GM12891 (cell line): Measurements from ENCODE around the gene PTPRR.

Experiments used
- DNase-seq: peaks from one replicate; pipeline ENCODE4 v3.0.0; 2011; ENCODE audit warnings: low spot score; ENCODE audit not compliant: insufficient read length
- FAIRE-seq: peaks from 2 replicates; lab custom pipeline; 2011; peaks lifted over from hg19 to GRCh38; lab: Jason Lieb, UNC
- PAX5 ChIP-seq: IDR thresholded peaks from 2 replicates; pipeline ENCODE4 v1.6.1; 2011; ENCODE audit warnings: low read length, moderate library complexity, mild to moderate bottlenecking; ENCODE audit not compliant: insufficient read depth, severe bottlenecking
- POLR2A ChIP-seq: IDR thresholded peaks from 2 replicates; pipeline ENCODE4 v1.6.1; 2011; ENCODE audit warnings: low read depth, low read length, control low read depth
- POLR2AphosphoS5 ChIP-seq: IDR thresholded peaks from 2 replicates; pipeline ENCODE4 v1.6.1; 2011; ENCODE audit warnings: low read depth, low read length, control low read depth
- POU2F2 ChIP-seq: IDR thresholded peaks from 2 replicates; pipeline ENCODE4 v1.6.1; 2011; ENCODE audit warnings: low read depth, mild to moderate bottlenecking, control low read depth, low read length, moderate library complexity
- SPI1 ChIP-seq: IDR thresholded peaks from 2 replicates; pipeline ENCODE4 v1.6.1; 2011; ENCODE audit warnings: low read depth, low read length, control low read depth
- TAF1 ChIP-seq: IDR thresholded peaks from 2 replicates; pipeline ENCODE4 v1.6.1; 2011; ENCODE audit warnings: low read depth, low read length, control low read depth

Gene PTPRR

GRCh38 chr12:70880744-70881143 lies 39.8 kb downstream of the PTPRR start:
- DNase-seq (no peak), FAIRE-seq (no peak)
- TF ChIP-seq TAF1 (no peak), SPI1 (no peak), PAX5 (no peak), POLR2A (no peak), POU2F2 (no peak), POLR2AphosphoS5 (no peak)

- FAIRE-seq (no peak), DNase-seq (no peak)
- TF ChIP-seq POU2F2 (no peak), SPI1 (no peak), POLR2A (no peak), PAX5 (no peak), TAF1 (no peak), POLR2AphosphoS5 (no peak)
Observed at GRCh38 chr12:70876952-70877351, 43.6 kb downstream of the PTPRR start.

- DNase-seq (no peak), FAIRE-seq (no peak)
- TF ChIP-seq POU2F2 (no peak), POLR2AphosphoS5 (no peak), POLR2A (no peak), TAF1 (no peak), SPI1 (no peak), PAX5 (no peak)
Observed at GRCh38 chr12:70875628-70876027, 44.9 kb downstream of the PTPRR start.

GRCh38 chr12:70854881-70855568 lies 65.5 kb downstream of the PTPRR start:
- TF ChIP-seq SPI1 (no peak), PAX5 (no peak), POU2F2 (no peak), POLR2A (no peak), TAF1 (no peak), POLR2AphosphoS5 (no peak)
- DNase-seq: no peak
- FAIRE-seq: no peak

GRCh38 chr12:70854138-70854537 lies 66.4 kb downstream of the PTPRR start:
- TF ChIP-seq POLR2A (no peak), PAX5 (no peak), TAF1 (no peak), SPI1 (no peak), POLR2AphosphoS5 (no peak), POU2F2 (no peak)
- DNase-seq (no peak), FAIRE-seq (no peak)

GRCh38 chr12:70853326-70853725 lies 67.2 kb downstream of the PTPRR start:
- FAIRE-seq (no peak), DNase-seq (no peak)
- no peak for TF ChIP-seq PAX5
- TF ChIP-seq POLR2A: no peak
- no peak for TF ChIP-seq TAF1
- TF ChIP-seq POU2F2: no peak
- no peak for TF ChIP-seq POLR2AphosphoS5
- no peak for TF ChIP-seq SPI1

- no peak for FAIRE-seq
- DNase-seq: no peak
- TF ChIP-seq TAF1: no peak
- no peak for TF ChIP-seq SPI1
- TF ChIP-seq POU2F2: no peak
- TF ChIP-seq PAX5: no peak
- TF ChIP-seq POLR2A: no peak
- no peak for TF ChIP-seq POLR2AphosphoS5
Observed at GRCh38 chr12:70852416-70853150, 68.0 kb downstream of the PTPRR start.

GRCh38 chr12:70849265-70849960 lies 71.1 kb downstream of the PTPRR start:
- FAIRE-seq: no peak
- DNase-seq: no peak
- no peak for TF ChIP-seq SPI1
- TF ChIP-seq POLR2A: no peak
- no peak for TF ChIP-seq TAF1
- TF ChIP-seq POU2F2: no peak
- TF ChIP-seq POLR2AphosphoS5: no peak

- FAIRE-seq (no peak), DNase-seq (no peak)
Observed at GRCh38 chr12:70847871-70848270, 72.7 kb downstream of the PTPRR start.

More at GRCh38 chr12:70847871-70848270, 72.7 kb downstream of the PTPRR start:
- TF ChIP-seq POLR2AphosphoS5 (no peak), SPI1 (no peak), TAF1 (no peak), PAX5 (no peak), POLR2A (no peak), POU2F2 (no peak)
